ENCODE data around the gene LY6G6C.

Gene LY6G6C

GRCh38 chr6:31676904-31677303, 44.6 kb downstream of the LY6G6C start:
- no peak for DNase-seq

GRCh38 chr6:31676322-31676903, 45.1 kb downstream of the LY6G6C start:
- no peak for DNase-seq

DNA sequence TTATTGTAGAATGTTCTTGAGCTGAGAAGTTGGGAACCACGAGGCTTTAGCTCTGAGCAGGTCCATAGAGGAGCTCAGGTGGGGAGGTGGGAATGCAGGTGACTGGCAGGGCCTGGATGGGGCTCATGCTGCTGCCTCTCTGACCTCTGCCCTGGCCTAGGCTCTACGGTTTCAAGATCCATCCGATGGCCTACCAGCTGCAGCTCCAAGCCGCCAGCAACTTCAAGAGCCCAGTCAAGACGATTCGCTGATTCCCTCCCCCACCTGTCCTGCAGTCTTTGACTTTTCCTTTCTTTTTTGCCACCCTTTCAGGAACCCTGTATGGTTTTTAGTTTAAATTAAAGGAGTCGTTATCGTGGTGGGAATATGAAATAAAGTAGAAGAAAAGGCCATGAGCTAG, 51.9 kb downstream of the LY6G6C start, which contains the start of gene LY6G5B:
LY6G5B (plus strand) TSS at position 301 of the 400 bp plus-strand sequence. CDS start 975 bp downstream, outside the sequence.
- no peak for DNase-seq
